Measurements from ENCODE around the gene LEO1. TPM values are rescaled to one million over a fixed set of nuclear protein-coding genes. Genes with fewer than 3 reads are reported as not detected.
A peak's percentile ranks its signal among the peaks of the same experiment; 100 is the strongest.

The LEO1 gene
- total RNA-seq, 4 donors from 2014 or later: 7.9 to 14.1 (median 10.5) TPM

DNA sequence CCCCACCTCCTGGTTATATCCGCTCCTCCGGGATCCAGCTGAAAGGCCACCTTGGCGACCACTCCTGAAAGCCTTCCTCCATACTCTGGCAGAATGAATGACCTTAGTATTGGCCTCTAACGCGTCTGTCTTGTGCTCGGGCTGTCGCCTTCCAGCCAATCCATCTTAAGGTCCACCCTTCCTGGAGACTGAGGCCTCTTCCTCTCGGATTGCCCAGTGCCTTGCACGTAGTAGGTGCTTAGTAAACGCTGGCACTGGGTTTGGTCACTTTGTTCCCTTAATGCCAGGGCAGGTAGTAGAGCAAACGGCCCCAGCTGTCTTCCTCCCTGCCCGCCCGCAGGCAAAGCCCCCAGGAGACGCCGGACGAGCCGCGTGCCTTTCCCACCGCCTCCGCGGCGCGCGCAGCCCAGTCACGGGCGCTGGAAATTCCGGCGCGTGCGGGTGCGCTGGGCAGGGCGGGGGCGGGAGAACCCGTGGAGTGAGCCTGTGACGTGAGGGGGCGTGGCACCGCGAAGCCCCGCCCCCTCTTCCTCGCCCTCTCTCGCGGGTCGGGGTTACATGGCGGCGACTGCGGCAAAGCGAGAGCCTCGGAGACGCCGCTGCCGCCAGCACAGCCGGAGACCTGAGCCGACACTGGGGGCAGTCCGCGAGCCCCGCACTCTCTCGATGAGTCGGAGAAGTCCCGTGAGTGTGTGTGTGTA, 47.3 kb upstream of the LEO1 start, which contains the start of gene MAPK6:
MAPK6 (plus strand) TSS at position 527 of the 701 bp plus-strand sequence. CDS start 27,242 bp downstream, outside the sequence.
- Histone ChIP-seq H3K4me1 (peaks cover 34 to 42% (median 40%) of the 10 kb centered on the region in 4 donors), H3K4me3 (peak within 1 kb of the TSS; percentile 63 to 88 (median 74)), H3K27ac (replicated peaks in 1 of 4) (peak within 1 kb of the TSS; percentile 94 to 96 (median 95)), H3K9me3 (no peaks in the 10 kb centered on the region), H3K36me3 (no peaks in the 10 kb centered on the region), H3K27me3 (no peaks in the 10 kb centered on the region)
- DNase-seq (ENCODE audit: extremely low spot score): peak; percentile 98
- intact Hi-C loops (cut with DNase I): no loop called here
- TF ChIP-seq EP300 (IDR thresholded peaks at IDR 0.05) (no peak), POLR2A (IDR thresholded peaks at IDR 0.05; ENCODE audit: low read depth) (peak; percentile 85), POLR2AphosphoS5 (IDR thresholded peaks at IDR 0.05) (peak; percentile 94 to 97)
- TF ChIP-seq, protein P1, sequence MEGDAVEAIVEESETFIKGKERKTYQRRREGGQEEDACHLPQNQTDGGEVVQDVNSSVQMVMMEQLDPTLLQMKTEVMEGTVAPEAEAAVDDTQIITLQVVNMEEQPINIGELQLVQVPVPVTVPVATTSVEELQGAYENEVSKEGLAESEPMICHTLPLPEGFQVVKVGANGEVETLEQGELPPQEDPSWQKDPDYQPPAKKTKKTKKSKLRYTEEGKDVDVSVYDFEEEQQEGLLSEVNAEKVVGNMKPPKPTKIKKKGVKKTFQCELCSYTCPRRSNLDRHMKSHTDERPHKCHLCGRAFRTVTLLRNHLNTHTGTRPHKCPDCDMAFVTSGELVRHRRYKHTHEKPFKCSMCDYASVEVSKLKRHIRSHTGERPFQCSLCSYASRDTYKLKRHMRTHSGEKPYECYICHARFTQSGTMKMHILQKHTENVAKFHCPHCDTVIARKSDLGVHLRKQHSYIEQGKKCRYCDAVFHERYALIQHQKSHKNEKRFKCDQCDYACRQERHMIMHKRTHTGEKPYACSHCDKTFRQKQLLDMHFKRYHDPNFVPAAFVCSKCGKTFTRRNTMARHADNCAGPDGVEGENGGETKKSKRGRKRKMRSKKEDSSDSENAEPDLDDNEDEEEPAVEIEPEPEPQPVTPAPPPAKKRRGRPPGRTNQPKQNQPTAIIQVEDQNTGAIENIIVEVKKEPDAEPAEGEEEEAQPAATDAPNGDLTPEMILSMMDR (IDR thresholded peaks at IDR 0.05): peak in 1 of 3 experiments; percentile 17
- 19% methylated on average over 13 of the region's 59 CpGs for WGBS

DNA sequence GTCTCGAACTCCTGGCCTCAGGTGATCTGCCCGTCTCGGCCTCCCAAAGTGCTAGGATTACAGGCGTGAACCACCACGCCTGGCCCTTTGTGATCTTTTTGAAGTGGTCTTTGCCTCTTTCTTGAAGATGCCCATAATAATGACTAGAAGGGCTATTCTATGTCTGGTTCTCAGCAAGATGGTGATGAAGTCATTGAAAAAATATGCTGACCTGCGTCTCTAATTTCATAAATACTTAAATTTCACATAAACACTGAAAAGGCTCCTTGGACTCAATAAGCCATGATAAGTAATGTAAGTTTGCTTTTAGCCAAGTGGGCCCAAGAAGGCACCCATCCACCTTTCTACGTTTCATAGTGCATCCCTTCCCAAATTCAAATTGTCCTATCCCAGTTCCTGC, 46.7 kb upstream of the LEO1 start:
- H3K27ac ChIP-seq (replicated peaks in 1 of 4): peak overlapping the region; percentile 94 to 96 (median 95)
- intact Hi-C loops (cut with DNase I): no loop called here

GRCh38 chr15:52016316-52016715, 44.7 kb upstream of the LEO1 start:
- Histone ChIP-seq H3K4me3 (no peak overlapping the region), H3K27ac (replicated peaks in 1 of 4) (no peak overlapping the region), H3K27me3 (no peaks in the 10 kb centered on the region), H3K36me3 (no peaks in the 10 kb centered on the region), H3K9me3 (no peaks in the 10 kb centered on the region), H3K4me1 (peaks cover 28 to 31% (median 30%) of the 10 kb centered on the region in 4 donors)
- 93% methylated on average over 2 of the region's 2 CpGs for WGBS
- intact Hi-C loops (cut with DNase I): no loop called here
- no peak for DNase-seq (ENCODE audit: extremely low spot score)
- TF ChIP-seq, protein P1 (IDR thresholded peaks at IDR 0.05): no peak
- TF ChIP-seq POLR2AphosphoS5 (IDR thresholded peaks at IDR 0.05) (no peak), EP300 (IDR thresholded peaks at IDR 0.05) (no peak), POLR2A (IDR thresholded peaks at IDR 0.05; ENCODE audit: low read depth) (no peak)

More for the DNA sequence above, 46.7 kb upstream of the LEO1 start:
- Histone ChIP-seq H3K27me3 (no peaks in the 10 kb centered on the region), H3K4me1 (peaks cover 34 to 36% (median 36%) of the 10 kb centered on the region in 4 donors), H3K4me3 (peak overlapping the region; percentile 63 to 88 (median 74)), H3K9me3 (no peaks in the 10 kb centered on the region), H3K36me3 (no peaks in the 10 kb centered on the region)
- 93% methylated on average over 7 of the region's 7 CpGs for WGBS
- no peak for DNase-seq (ENCODE audit: extremely low spot score)
- no peak for TF ChIP-seq EP300 (IDR thresholded peaks at IDR 0.05)
- TF ChIP-seq POLR2A (IDR thresholded peaks at IDR 0.05; ENCODE audit: low read depth): no peak
- no peak for TF ChIP-seq POLR2AphosphoS5 (IDR thresholded peaks at IDR 0.05)
- TF ChIP-seq, protein P1 (IDR thresholded peaks at IDR 0.05): no peak

GRCh38 chr15:52014616-52015015, 43.0 kb upstream of the LEO1 start:
- 100% methylated on average over 1 of the region's 1 CpG for WGBS
- H3K36me3 ChIP-seq: no peaks in the 10 kb centered on the region
- no peak for TF ChIP-seq POLR2A (IDR thresholded peaks at IDR 0.05; ENCODE audit: low read depth)
- TF ChIP-seq, protein P1 (IDR thresholded peaks at IDR 0.05): no peak
- TF ChIP-seq EP300 (IDR thresholded peaks at IDR 0.05): no peak
- TF ChIP-seq POLR2AphosphoS5 (IDR thresholded peaks at IDR 0.05): no peak

More at GRCh38 chr15:52014616-52015015, 43.0 kb upstream of the LEO1 start:
- no peaks in the 10 kb centered on the region for H3K27me3 ChIP-seq
- no peak overlapping the region for H3K27ac ChIP-seq (replicated peaks in 1 of 4)
- H3K4me1 ChIP-seq: peaks cover 17 to 26% (median 22%) of the 10 kb centered on the region in 4 donors
- H3K9me3 ChIP-seq: no peaks in the 10 kb centered on the region
- intact Hi-C loops (cut with DNase I): no loop called here
- no peak for DNase-seq (ENCODE audit: extremely low spot score)
- no peak overlapping the region for H3K4me3 ChIP-seq
